Gastroesophageal sphincter (tissue), 3 donors: ENCODE results near the gene AGAP3.

ENCODE experiments used
- EP300 ChIP-seq: sonication (generic); formaldehyde crosslinking; IDR thresholded peaks from one replicate; pipeline ENCODE4 v1.6.1; 2017; ENCODE audit warnings: antibody characterized with exemption, mild to moderate bottlenecking
- POLR2A ChIP-seq, 2 donors: fragments of 450-650 bp; IDR thresholded peaks; one replicate each; pipeline ENCODE4 v1.6.1; 2017; ENCODE audit warnings: antibody characterized with exemption in 2 of 2, mild to moderate bottlenecking in 2 of 2, moderate library complexity in 1 of 2
- POLR2AphosphoS5 ChIP-seq: sonication (generic); formaldehyde crosslinking; IDR thresholded peaks from one replicate; pipeline ENCODE4 v1.6.1; 2017; ENCODE audit warnings: antibody characterized with exemption
- TF ChIP-seq, protein P1 (sequence below), 4 experiments: fragments of 200-600 bp in 2 of 4; fragments of 450-650 bp in 2 of 4; sonication (generic) in 1 of 4; IDR thresholded peaks; one replicate each; pipeline ENCODE4 v1.5.1; 2017 to 2019; ENCODE audit warnings: antibody characterized with exemption in 4 of 4, mild to moderate bottlenecking in 2 of 4, moderate library complexity in 2 of 4

DNA sequence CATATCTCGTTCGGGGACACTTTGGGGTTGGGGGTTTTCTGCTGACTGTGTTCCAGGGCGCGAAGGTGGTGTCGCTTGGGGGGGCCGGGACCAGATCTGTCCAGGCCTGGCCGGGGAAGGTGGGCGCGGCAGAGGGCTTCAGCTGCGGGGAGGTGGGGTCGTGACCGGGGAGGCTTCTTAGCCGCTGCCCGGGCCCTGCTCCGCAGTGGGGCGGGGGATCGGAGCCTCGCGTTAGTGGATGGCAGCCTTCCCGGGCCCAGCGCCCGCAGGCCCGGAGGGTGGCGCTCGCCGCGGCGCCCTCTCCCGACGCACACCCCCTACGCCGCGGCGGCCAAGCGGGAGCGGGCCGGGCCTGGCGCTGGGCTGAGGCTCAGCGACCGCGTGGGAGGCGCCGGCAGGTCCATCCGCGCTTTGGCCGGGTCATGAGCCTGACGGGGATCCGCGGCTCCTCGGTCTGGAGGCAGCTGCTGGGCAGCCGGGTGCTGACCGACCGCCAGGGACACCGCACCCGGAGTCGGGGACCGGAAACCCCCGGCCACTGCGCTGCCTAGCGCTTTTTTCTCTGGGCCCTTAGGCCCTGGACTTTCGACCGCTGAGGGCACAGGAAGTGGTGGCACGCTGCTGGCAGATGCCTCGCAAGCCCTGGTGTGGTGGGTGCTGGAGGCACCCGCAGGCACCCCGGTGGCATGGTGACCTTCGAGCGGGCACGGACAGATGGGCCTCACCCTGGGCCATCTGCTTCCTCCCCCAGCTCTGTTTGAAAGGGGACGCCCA lies 1.2 kb downstream of the AGAP3 start:
- TF ChIP-seq, protein P1, sequence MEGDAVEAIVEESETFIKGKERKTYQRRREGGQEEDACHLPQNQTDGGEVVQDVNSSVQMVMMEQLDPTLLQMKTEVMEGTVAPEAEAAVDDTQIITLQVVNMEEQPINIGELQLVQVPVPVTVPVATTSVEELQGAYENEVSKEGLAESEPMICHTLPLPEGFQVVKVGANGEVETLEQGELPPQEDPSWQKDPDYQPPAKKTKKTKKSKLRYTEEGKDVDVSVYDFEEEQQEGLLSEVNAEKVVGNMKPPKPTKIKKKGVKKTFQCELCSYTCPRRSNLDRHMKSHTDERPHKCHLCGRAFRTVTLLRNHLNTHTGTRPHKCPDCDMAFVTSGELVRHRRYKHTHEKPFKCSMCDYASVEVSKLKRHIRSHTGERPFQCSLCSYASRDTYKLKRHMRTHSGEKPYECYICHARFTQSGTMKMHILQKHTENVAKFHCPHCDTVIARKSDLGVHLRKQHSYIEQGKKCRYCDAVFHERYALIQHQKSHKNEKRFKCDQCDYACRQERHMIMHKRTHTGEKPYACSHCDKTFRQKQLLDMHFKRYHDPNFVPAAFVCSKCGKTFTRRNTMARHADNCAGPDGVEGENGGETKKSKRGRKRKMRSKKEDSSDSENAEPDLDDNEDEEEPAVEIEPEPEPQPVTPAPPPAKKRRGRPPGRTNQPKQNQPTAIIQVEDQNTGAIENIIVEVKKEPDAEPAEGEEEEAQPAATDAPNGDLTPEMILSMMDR (IDR thresholded peaks at IDR 0.05) = peak in 3 of 4 experiments; percentile 24 to 61 (median 33)
- TF ChIP-seq POLR2A (IDR thresholded peaks at IDR 0.05) (peak in 1 of 2 donors; percentile 33), POLR2AphosphoS5 (peak; percentile 7), EP300 (no peak)
